ENCODE results near the gene KIAA1958.

KIAA1958 gene

GRCh38 chr9:112486221-112487007 lies at the start of gene KIAA1958:
Gene KIAA1958, plus strand, starts transcription at chr9:112486827. Its CDS starts 87,254 bp downstream, at chr9:112574081.
- DNase-seq (ENCODE audit: low read depth in 1 of 2, low spot score in 1 of 2), result peak; percentile 56 to 70

- DNase-seq (ENCODE audit: low read depth in 1 of 2, low spot score in 1 of 2), result no peak
Measured at GRCh38 chr9:112437406-112437805, 49.2 kb upstream of the KIAA1958 start.

GRCh38 chr9:112439171-112439570 lies 47.5 kb upstream of the KIAA1958 start:
- DNase-seq (ENCODE audit: low read depth in 1 of 2, low spot score in 1 of 2), result no peak

GRCh38 chr9:112439825-112440224 lies 46.8 kb upstream of the KIAA1958 start:
- DNase-seq (ENCODE audit: low read depth in 1 of 2, low spot score in 1 of 2), result no peak

- no peak for DNase-seq (ENCODE audit: low read depth in 1 of 2, low spot score in 1 of 2)
Measured at GRCh38 chr9:112443200-112443599, 43.4 kb upstream of the KIAA1958 start.

- no peak for DNase-seq (ENCODE audit: low read depth in 1 of 2, low spot score in 1 of 2)
Measured at GRCh38 chr9:112443636-112444035, 43.0 kb upstream of the KIAA1958 start.

- no peak for DNase-seq (ENCODE audit: low read depth in 1 of 2, low spot score in 1 of 2)
Measured at GRCh38 chr9:112445196-112445595, 41.4 kb upstream of the KIAA1958 start.

GRCh38 chr9:112446080-112446479 lies 40.5 kb upstream of the KIAA1958 start:
- no peak for DNase-seq (ENCODE audit: low read depth in 1 of 2, low spot score in 1 of 2)

GRCh38 chr9:112446526-112446925 lies 40.1 kb upstream of the KIAA1958 start:
- no peak for DNase-seq (ENCODE audit: low read depth in 1 of 2, low spot score in 1 of 2)

GRCh38 chr9:112447283-112447761 lies 39.3 kb upstream of the KIAA1958 start:
- no peak for DNase-seq (ENCODE audit: low read depth in 1 of 2, low spot score in 1 of 2)

- DNase-seq (ENCODE audit: low read depth in 1 of 2, low spot score in 1 of 2), result no peak
Measured at GRCh38 chr9:112462855-112463254, 23.8 kb upstream of the KIAA1958 start.

GRCh38 chr9:112465352-112465751 lies 21.3 kb upstream of the KIAA1958 start:
- no peak for DNase-seq (ENCODE audit: low read depth in 1 of 2, low spot score in 1 of 2)

GRCh38 chr9:112472996-112473395 lies 13.6 kb upstream of the KIAA1958 start:
- DNase-seq (ENCODE audit: low read depth in 1 of 2, low spot score in 1 of 2), result no peak

GRCh38 chr9:112473986-112474385 lies 12.6 kb upstream of the KIAA1958 start:
- DNase-seq (ENCODE audit: low read depth in 1 of 2, low spot score in 1 of 2), result no peak

GRCh38 chr9:112475318-112475717 lies 11.3 kb upstream of the KIAA1958 start:
- no peak for DNase-seq (ENCODE audit: low read depth in 1 of 2, low spot score in 1 of 2)

- DNase-seq (ENCODE audit: low read depth in 1 of 2, low spot score in 1 of 2), result no peak
Measured at GRCh38 chr9:112477330-112477729, 9.3 kb upstream of the KIAA1958 start.

- DNase-seq (ENCODE audit: low read depth in 1 of 2, low spot score in 1 of 2), result no peak
Measured at GRCh38 chr9:112479221-112479620, 7.4 kb upstream of the KIAA1958 start.

GRCh38 chr9:112484607-112485006 lies 2.0 kb upstream of the KIAA1958 start:
- no peak for DNase-seq (ENCODE audit: low read depth in 1 of 2, low spot score in 1 of 2)

GRCh38 chr9:112485574-112485973 lies 1.1 kb upstream of the KIAA1958 start:
- no peak for DNase-seq (ENCODE audit: low read depth in 1 of 2, low spot score in 1 of 2)

- DNase-seq (ENCODE audit: low read depth in 1 of 2, low spot score in 1 of 2), result peak; percentile 9 to 17
Measured at GRCh38 chr9:112487008-112487798, 576 bp downstream of the KIAA1958 start.

GRCh38 chr9:112487799-112488340 lies 1.2 kb downstream of the KIAA1958 start:
- no peak for DNase-seq (ENCODE audit: low read depth in 1 of 2, low spot score in 1 of 2)

GRCh38 chr9:112489039-112489546 lies 2.5 kb downstream of the KIAA1958 start:
- no peak for DNase-seq (ENCODE audit: low read depth in 1 of 2, low spot score in 1 of 2)

Measured in activated T-helper 1 cell treated with anti-CD3 and anti-CD28 coated beads, Interleukin-2, amount 50 U/mL, for 16 hours (primary cell).